ENCODE measurements around the gene FABP7. TPM values are rescaled to one million over a fixed set of nuclear protein-coding genes. Genes with fewer than 3 reads are reported as not detected.

Gene FABP7
- total RNA-seq, 1 experiment from 2014 or later: 0.54 TPM

DNA sequence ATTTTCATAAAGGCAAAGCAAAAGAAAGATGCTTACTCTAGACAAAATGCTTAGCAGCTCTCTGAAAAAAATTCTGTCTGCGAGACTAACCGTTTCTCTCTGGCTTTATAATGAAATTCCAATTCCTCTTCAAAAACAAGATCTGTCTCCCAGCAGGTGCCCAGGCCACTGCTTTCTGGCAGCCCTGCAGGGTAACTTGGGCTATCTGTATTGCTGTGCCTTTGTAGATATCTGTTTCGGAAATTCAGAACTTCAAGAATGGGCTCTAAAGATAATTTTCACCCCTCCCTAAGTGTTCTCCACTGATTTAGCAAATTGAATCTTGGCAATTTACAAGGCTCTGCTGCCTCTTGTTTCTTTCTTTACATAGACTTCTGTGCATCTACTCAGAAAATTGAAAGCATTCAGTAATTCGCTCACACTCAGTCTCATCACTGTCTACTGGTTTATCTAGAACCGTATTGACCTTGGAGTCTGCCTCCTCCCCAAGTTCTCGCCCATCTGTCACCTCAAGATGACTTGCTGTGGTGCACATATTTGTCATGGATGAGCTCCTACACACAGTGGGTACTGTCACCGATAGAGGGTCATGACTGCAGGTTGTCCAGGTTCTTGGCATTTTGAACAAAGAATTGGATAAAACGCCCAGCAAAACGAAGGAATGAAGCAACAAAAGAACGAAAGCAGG is 26.4 kb upstream of the FABP7 start:
- DNase-seq (ENCODE audit: low read depth): no peak
- in situ Hi-C loops (cut with HindIII; ENCODE audit: low pct_unique_long_range_greater_than_20kb, low sequenced_read_pairs): no loop called here

DNA sequence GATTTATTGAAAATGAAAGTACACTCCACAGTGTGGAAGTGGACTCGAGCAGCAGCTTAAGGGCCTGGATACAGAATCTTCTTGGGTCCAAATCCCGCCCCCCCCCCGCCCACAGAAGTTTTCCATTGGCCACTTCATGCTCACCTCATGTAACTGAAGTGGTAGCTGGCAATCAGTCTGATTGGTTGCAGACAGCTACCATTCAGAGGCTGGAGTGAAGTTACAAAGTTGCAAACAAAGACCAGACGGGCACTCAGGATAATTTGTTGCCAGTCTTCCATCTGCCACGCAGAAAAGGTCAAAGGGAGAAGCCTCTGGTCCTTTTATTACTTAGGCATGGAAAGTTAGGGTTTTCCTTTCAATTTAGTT is 25.8 kb upstream of the FABP7 start:
- in situ Hi-C loops (cut with HindIII; ENCODE audit: low pct_unique_long_range_greater_than_20kb, low sequenced_read_pairs): no loop called here

DNA sequence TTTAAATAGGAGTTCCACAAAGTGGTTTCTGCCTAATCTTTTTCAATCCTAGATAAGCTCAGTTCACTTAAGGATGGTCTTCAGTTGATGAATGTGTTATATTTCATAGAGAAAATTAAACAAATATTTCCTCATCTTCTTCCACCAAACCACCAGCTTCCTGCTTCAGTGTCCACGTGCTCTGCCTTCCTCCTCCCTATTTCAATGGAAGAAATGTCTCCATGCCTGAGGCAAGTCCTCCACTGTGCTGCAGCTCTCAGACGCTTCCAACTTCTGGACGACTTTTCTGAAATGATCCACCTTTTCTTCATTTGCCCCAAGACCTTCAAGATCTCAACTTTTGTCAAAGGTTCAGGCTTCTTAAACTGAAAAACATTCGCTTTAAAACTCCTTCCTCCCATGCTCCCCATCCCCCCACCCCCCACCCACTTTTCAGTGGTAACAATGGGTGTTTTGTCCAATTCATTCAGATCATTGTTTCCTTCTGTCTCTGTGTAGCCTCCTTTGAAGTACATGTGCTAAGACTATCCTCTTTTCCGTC is 25.3 kb upstream of the FABP7 start:
- DNase-seq (ENCODE audit: low read depth): no peak

More for the DNA sequence above, 25.8 kb upstream of the FABP7 start:
- peak; percentile 82 for DNase-seq (ENCODE audit: low read depth)

DNA sequence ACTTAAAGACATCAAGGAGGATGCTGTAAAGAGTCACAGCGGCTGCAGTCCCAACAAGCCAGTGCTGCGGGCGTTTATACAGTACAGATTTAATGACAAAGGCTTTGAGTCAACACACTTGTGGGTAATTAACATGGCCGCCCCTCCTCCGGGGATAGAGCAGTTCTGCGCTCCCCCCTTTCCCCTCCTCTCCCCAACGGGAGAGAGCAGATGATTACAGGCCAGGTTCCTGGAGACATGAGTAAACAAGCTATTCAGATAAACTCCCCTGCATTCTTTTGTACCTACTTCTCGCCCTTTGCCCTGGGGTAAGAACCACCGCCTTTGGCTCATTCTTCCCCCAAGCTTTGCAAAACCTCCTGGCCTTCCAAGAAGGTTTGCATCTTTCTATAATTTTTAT is 23.6 kb upstream of the FABP7 start:
- in situ Hi-C loops (cut with HindIII; ENCODE audit: low pct_unique_long_range_greater_than_20kb, low sequenced_read_pairs): no loop called here
- no peak for DNase-seq (ENCODE audit: low read depth)

More for the DNA sequence above, 25.3 kb upstream of the FABP7 start:
- in situ Hi-C loops (cut with HindIII; ENCODE audit: low pct_unique_long_range_greater_than_20kb, low sequenced_read_pairs): no loop called here

DNA sequence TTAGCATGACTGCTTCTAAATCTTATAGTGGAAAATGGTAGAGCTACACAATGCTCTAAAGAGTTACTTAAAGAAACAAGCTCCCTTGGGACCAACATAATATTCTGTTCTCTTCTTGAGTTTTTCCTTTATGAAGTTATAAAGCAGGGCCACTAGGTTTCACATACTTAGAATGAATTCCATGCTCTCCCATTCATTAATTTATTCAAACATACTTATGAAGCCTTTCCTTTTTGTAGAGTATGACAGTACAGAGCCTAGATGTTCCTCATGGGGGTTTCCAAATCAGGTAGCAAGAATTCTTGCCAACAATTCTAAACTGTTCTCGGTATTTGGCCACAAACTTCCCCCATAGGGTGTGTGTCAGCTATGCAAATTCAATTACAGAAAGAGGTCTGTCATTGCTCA is 20.6 kb upstream of the FABP7 start:
- DNase-seq (ENCODE audit: low read depth): no peak
- in situ Hi-C loops (cut with HindIII; ENCODE audit: low pct_unique_long_range_greater_than_20kb, low sequenced_read_pairs): no loop called here

DNA sequence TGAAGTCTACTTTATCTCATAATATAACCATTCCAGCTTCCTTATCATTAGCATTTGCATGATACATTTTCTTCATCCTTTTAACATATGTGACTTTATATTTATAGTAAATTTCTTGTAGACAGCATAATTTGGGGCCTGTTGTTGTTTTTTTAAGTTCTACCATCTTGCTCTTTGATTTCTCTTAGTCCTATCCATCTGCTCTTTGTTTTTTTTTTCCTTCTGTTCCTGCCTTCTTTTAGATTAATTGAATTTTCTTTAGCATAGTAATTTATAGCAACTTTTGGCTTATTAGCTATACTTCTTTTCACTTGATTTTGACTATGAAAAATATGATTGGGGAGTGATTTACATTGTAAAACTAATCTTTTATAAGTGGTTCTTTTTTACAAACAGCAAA is 19.2 kb upstream of the FABP7 start:
- in situ Hi-C loops (cut with HindIII; ENCODE audit: low pct_unique_long_range_greater_than_20kb, low sequenced_read_pairs): no loop called here

DNA sequence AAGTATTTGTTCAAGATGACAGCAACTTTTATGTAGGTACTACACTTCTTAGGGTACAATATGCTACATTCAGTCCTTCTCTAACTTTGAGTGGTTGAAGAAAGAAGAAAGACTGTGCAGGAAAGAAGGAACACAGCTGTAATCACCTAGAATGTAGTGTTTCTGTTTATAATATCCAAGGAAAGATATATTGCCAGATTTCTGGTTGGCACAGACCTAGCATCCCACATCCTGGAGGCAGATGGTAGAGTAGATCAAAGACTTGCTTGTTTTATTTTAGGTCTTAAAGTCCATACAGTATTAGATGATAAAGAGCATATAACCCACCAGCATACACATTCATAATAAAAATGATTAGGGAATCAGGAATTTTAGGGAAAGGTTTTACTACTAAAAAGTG is 13.3 kb upstream of the FABP7 start:
- DNase-seq (ENCODE audit: low read depth): no peak
- in situ Hi-C loops (cut with HindIII; ENCODE audit: low pct_unique_long_range_greater_than_20kb, low sequenced_read_pairs): no loop called here

More for the DNA sequence above, 19.2 kb upstream of the FABP7 start:
- DNase-seq (ENCODE audit: low read depth): no peak

DNA sequence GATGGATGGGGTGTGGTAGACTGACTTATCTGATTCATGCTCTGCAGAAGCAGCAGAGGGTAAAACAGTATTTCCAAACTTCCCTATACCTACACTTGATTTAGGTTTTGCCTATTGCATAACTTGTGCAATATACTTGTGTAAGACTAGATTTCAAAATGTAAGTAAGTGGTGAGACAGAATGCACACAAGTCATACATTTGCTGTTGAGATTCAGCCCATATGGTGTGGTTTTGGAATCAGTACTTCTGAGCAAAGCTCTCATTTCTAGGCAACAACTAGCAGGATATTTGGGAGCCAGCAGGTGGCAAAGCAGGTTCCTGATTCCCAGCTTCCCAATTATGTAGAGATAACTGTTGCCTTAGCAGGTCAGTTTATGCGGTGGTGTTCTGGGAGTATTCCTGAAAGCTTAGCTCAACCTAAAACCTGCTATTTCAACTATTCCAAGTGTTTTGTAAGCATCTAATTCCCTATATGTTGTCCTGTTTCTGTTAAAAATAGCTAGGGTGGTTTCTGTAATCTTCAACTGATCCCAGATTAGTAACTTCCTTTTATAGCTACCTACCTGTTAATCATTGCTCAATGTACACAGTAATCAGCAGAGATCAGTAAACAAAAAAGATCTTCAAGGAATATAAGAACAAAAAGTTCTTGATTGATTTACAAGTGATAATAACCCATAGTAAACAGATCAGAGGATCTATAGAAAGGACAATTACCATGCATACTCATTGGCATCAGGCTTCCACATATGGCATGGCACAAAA is 8.5 kb upstream of the FABP7 start:
- no peak for DNase-seq (ENCODE audit: low read depth)
- in situ Hi-C loops (cut with HindIII; ENCODE audit: low pct_unique_long_range_greater_than_20kb, low sequenced_read_pairs): no loop called here

DNA sequence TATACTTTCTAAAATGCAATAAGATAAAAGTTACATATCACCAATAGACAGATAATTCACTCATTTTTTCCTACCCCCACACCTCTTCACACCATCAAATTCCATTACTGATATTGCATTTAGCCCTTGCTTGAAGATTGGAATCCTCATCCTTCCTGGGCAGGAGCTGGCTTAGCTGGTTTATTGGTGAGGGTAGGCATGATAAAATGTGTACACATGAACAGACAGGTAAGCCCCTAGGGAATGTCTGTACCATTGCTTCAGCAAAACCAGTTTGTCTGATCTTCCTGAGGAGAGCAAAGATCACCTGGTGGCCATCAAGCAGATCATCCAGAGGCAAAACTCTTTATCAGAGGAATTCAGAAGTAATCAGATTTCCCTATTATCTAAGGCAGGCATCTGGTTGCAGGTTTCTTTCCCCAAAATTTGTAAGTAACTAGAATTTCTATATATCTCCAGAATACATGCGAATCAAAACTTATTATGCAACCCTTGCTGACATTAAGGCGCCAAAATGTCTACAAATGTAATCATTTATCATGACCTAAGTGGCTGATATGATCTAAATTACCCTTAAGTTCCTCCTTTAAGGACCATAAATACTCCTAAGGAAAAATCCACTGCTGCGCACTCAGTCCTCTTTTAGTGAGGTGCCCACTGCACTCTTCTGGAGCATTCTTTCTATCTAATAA is 6.6 kb upstream of the FABP7 start:
- DNase-seq (ENCODE audit: low read depth): no peak
- in situ Hi-C loops (cut with HindIII; ENCODE audit: low pct_unique_long_range_greater_than_20kb, low sequenced_read_pairs): no loop called here

DNA sequence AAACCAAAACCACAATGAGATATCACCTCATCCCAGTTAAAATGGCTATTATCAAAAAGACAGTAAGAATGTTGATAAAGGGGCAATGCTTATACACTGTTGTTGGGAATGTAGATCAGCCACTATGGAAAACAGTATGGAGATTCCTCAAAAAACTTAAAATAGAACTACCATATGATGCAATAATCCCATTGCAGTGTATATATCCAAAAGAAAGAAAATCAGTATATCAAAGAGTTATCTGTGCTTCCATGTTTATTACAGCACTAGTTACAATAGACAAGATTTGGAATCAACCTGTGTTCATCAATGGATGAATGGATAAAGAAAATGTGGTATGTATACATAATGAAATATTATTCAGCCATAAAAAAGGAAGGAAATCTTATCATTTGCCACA is 3.5 kb upstream of the FABP7 start:
- DNase-seq (ENCODE audit: low read depth): no peak
- in situ Hi-C loops (cut with HindIII; ENCODE audit: low pct_unique_long_range_greater_than_20kb, low sequenced_read_pairs): no loop called here

DNA sequence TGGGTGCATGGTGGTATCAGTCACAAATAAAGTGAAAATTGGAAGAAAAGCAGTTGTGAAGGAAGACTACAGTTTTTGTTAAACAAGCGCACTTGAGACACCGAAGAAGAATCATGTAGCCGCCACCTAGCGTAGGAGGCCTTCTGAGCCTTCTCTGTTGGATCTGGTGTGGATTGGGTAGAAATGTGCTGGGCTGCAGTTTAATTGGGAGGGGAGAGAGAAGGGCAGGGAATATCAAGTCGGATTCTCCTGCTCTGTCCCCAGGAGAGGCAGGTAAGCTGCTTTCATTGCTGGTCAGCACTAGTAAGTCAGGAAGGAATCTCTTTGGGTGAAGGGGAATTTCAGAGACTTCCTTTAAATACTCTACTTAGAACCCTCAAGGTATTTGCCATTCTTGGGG is 1.2 kb upstream of the FABP7 start:
- in situ Hi-C loops (cut with HindIII; ENCODE audit: low pct_unique_long_range_greater_than_20kb, low sequenced_read_pairs): no loop called here
- DNase-seq (ENCODE audit: low read depth): no peak

DNA sequence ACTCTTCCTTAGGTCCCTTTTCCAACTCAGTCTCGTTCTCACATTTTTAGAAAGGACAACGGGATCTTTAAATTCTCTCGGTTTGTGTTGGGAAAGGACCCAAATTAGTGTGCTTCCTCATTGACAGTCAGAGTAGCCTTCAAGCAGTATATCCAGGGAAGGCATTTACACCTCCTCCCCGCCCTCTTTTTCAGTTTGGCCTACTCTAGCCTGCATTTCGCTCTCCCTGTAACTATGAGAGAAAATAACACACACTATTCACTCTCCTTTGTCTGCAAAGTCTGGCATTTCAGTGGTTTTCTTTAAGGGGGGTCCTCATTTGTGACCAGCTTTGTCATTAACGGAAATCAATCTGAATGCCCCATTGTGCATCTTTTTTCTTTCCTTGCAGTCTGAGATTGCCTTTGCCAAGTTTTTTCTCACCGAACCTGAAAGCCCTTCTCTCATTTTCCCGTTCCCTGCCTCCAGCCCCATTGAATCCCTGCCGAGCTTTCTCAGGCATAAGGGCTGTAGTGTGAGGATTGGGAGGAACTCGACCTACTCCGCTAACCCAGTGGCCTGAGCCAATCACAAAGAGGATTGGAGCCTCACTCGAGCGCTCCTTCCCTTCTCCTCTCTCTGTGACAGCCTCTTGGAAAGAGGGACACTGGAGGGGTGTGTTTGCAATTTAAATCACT is 393 bp upstream of the FABP7 start:
- DNase-seq (ENCODE audit: low read depth): no peak
- in situ Hi-C loops (cut with HindIII; ENCODE audit: low pct_unique_long_range_greater_than_20kb, low sequenced_read_pairs): no loop called here

DNA sequence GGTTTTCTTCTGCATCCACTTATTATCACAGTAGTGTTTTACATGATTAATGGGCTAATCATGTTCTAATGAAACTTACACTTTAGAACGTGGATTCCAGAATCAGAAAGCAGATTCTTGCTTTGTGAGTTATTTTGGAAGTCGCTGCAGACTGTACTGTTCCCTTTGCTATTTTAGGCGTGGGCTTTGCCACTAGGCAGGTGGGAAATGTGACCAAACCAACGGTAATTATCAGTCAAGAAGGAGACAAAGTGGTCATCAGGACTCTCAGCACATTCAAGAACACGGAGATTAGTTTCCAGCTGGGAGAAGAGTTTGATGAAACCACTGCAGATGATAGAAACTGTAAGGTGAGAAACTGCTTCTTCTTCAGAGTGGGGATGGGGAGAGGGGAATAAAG is 598 bp downstream of the FABP7 start:
- in situ Hi-C loops (cut with HindIII; ENCODE audit: low pct_unique_long_range_greater_than_20kb, low sequenced_read_pairs): no loop called here
- DNase-seq (ENCODE audit: low read depth): no peak

DNA sequence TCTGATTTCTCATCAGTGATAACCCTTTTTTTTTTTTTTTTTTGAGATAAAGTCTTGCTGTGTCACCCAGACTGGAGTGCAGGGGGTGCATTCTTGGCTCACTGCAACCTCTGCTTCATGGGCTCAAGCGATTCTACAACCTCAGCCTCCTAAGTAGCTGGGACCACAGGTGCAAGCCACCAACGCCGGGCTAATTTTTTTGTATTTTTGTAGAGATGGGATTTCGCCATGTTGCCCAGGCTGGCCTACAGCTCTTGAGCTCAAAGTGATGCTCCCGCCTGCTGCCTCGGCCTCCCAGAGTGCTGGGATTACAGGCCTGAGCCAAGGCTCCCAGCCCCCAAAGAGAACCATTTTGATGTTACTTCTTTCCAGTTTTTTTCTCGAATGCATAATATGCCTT is 2.2 kb downstream of the FABP7 start:
- no peak for DNase-seq (ENCODE audit: low read depth)
- in situ Hi-C loops (cut with HindIII; ENCODE audit: low pct_unique_long_range_greater_than_20kb, low sequenced_read_pairs): no loop called here

DNA sequence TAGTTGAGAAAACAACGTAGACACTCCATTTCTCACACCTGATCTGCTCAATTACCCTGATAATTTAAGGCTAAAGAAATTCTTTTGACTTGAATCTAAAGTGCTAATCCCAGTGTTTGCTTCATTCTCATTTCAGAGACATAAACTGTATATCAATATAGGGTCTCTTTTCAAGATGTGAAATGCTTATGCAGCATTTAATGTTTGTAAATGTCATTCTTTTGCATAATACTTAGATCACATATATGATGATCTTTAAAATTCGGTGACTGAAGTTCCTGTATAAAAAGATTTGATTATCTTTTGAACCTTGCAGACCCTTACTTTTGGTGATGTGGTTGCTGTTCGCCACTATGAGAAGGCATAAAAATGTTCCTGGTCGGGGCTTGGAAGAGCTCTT is 3.9 kb downstream of the FABP7 start:
- DNase-seq (ENCODE audit: low read depth): no peak
- in situ Hi-C loops (cut with HindIII; ENCODE audit: low pct_unique_long_range_greater_than_20kb, low sequenced_read_pairs): no loop called here

DNA sequence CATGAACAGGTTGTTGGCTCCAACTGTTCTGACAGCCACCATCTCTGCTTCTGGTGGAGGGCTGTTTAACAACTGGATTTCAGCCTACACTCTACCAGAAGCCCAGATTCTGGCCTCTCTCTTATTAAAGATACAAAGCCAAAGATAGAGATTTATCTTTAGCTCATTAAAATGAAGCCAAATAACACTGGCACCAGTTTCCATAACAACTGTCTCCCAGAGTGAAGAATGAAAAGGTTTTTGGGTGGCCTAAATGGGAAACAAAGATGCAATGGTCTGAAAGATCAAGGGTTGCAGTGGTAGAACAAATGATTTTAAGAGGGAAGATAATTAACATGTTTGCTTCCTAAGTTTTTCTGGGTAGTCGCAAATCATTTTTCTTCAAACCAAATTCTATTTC is 6.4 kb downstream of the FABP7 start:
- no peak for DNase-seq (ENCODE audit: low read depth)
- in situ Hi-C loops (cut with HindIII; ENCODE audit: low pct_unique_long_range_greater_than_20kb, low sequenced_read_pairs): no loop called here

DNA sequence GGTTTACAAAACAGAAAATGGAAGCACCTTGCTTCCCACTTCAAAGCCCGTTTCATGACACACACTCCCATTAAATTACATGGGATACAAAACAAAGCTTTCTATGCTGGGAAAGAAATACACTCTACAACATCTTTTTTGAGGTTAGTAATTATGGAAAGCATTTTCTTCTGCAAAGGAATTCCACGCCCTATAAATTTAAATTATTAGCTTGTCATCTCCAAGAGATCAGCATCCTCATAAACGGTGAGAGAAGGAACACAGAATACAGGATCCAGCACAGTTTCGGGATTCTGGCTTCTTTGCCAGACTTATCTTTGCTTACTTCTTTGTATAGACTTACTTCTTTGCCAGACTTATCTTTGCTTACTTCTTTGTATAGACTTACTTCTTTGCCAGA is 8.2 kb downstream of the FABP7 start:
- DNase-seq (ENCODE audit: low read depth): no peak
- in situ Hi-C loops (cut with HindIII; ENCODE audit: low pct_unique_long_range_greater_than_20kb, low sequenced_read_pairs): no loop called here

DNA sequence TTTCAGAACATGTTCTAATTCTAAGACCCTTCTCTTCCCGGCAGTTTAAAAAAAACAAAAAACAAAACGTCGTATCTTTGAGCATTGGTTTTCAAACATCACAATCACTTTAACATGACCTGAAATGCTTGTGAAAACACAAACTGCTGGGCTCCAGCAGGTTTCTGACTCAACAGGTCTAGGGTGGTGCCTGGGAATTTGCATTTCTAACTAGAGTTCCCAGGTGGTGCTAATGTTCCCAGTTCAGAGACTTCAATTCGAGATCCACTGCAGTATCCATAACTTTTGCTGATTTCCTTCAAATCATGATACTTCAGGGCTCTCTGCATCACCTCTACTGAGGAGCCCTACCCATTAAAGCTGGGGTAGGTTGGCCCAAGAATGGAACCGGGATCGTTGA is 8.7 kb downstream of the FABP7 start:
- DNase-seq (ENCODE audit: low read depth): no peak
- in situ Hi-C loops (cut with HindIII; ENCODE audit: low pct_unique_long_range_greater_than_20kb, low sequenced_read_pairs): no loop called here

All from Caki2 (cell line).